CD1c-positive myeloid dendritic cell (primary cell): Measurements from ENCODE around the gene ATM.

Experiments used
- DNase-seq: peaks from one replicate; pipeline ENCODE4 v3.0.0-alpha.2; 2016; ENCODE audit errors: extremely low spot score

ATM gene, protein sequence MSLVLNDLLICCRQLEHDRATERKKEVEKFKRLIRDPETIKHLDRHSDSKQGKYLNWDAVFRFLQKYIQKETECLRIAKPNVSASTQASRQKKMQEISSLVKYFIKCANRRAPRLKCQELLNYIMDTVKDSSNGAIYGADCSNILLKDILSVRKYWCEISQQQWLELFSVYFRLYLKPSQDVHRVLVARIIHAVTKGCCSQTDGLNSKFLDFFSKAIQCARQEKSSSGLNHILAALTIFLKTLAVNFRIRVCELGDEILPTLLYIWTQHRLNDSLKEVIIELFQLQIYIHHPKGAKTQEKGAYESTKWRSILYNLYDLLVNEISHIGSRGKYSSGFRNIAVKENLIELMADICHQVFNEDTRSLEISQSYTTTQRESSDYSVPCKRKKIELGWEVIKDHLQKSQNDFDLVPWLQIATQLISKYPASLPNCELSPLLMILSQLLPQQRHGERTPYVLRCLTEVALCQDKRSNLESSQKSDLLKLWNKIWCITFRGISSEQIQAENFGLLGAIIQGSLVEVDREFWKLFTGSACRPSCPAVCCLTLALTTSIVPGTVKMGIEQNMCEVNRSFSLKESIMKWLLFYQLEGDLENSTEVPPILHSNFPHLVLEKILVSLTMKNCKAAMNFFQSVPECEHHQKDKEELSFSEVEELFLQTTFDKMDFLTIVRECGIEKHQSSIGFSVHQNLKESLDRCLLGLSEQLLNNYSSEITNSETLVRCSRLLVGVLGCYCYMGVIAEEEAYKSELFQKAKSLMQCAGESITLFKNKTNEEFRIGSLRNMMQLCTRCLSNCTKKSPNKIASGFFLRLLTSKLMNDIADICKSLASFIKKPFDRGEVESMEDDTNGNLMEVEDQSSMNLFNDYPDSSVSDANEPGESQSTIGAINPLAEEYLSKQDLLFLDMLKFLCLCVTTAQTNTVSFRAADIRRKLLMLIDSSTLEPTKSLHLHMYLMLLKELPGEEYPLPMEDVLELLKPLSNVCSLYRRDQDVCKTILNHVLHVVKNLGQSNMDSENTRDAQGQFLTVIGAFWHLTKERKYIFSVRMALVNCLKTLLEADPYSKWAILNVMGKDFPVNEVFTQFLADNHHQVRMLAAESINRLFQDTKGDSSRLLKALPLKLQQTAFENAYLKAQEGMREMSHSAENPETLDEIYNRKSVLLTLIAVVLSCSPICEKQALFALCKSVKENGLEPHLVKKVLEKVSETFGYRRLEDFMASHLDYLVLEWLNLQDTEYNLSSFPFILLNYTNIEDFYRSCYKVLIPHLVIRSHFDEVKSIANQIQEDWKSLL (N-terminal part only)

DNA sequence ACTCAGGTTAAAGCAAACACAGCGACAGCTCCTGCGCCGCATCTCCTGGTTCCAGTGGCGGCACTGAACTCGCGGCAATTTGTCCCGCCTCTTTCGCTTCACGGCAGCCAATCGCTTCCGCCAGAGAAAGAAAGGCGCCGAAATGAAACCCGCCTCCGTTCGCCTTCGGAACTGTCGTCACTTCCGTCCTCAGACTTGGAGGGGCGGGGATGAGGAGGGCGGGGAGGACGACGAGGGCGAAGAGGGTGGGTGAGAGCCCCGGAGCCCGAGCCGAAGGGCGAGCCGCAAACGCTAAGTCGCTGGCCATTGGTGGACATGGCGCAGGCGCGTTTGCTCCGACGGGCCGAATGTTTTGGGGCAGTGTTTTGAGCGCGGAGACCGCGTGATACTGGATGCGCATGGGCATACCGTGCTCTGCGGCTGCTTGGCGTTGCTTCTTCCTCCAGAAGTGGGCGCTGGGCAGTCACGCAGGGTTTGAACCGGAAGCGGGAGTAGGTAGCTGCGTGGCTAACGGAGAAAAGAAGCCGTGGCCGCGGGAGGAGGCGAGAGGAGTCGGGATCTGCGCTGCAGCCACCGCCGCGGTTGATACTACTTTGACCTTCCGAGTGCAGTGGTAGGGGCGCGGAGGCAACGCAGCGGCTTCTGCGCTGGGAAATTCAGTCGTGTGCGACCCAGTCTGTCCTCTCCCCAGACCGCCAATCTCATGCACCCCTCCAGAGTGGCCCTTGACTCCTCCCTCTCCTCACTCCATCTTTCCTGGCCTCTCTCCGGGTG is at the start of gene ATM, which contains the start of gene NPAT:
Gene ATM (plus strand): TSS at position 494 of the 774 bp plus-strand sequence. CDS start 4,558 bp downstream, outside the sequence.
Gene NPAT (minus strand): TSS at position 65 of the 774 bp plus-strand sequence. CDS start 102 bp downstream, outside the sequence.
- DNase-seq: peak; percentile 100

DNA sequence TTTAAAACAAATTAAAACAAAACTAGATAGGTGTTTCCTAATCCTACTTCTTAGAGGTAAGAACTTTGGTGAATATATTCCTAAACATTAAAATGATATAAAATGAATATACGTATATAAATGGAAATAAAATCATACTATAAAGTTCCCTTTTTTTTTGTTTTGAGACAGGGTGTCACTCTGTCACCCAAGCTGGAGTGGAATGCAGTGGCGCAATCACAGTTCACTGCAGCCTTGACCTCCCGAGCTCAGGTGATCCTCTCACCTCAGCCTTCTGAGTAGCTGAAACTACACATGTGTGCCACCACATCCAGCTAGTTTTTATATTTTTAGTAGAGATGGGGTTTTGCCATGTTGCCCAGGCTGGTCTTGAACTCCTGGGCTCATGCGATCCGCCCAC is 45.3 kb upstream of the ATM start:
- no peak for DNase-seq

DNA sequence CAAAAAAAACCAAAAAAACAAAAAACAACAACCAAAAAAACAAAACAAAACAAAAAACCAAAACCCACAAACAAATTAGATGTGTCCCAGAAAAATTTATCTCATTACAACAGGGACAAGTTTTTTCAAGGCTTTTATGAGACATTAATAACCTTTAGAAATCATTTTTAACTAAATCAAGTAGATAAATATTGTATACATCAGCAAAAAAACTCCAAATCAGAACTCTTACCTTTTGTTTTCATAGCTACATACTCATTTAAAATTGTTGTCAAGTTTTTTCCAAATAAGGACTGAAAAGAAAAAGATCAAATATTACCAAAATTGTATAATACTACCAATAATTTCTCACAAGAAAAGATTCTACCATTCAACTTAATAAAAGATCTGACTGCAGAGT is 29.1 kb upstream of the ATM start:
- no peak for DNase-seq

DNA sequence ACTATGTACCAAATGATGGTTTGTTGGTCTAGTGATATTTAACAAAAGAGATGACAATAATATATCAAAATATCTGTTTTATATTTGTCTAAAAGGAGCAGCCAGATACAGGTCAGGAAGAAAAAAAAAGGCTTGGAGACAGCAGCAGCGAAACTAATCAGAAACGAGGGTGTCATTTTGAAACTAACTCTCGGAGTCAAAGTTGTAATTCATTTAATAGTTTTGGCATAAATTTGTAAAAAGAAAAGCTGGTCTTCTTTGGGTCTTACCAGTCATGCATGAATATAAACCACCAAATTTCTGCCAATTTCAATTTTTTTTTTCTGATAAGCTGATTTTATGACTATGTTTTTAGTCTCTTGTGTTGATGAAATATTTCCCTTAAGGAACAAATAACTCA is 26.0 kb upstream of the ATM start:
- no peak for DNase-seq

DNA sequence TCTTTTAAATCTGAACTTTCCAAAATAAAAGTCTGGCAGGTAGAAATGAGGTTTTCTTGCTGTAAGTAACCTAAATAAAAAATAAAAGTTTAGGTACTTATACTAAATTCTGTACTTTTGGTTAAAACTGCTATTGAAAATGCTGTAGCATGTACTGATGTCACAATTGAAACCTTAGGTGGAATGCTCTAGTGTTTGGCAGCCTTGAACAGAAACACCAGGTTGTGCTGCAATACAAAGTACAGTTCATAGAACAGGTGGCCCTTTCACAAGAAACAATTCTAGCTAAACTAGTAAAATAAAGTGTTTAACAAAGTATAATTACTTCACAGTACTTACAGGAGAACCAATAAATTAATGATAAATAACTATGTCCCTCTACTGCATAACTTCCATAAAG is 25.5 kb upstream of the ATM start:
- no peak for DNase-seq

DNA sequence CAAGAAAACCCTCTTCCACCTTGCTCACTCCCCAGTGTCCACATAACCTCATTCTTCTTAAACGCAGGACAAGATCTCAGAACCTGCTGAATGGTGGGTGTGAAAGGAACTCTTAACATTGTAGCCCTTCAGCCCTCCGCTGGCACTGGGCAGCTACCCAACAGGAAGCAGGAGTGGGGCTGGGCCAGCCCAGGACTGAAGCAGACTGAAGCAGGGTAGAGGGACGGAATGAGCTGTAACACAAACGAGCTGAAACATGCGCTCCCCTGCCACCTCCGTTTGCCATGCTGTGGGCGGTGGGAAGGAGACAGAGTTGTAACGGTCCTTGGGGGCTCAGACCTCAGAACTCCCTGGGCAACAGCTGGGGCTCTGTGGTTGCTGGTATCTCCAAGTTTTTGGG is 24.0 kb upstream of the ATM start:
- no peak for DNase-seq

DNA sequence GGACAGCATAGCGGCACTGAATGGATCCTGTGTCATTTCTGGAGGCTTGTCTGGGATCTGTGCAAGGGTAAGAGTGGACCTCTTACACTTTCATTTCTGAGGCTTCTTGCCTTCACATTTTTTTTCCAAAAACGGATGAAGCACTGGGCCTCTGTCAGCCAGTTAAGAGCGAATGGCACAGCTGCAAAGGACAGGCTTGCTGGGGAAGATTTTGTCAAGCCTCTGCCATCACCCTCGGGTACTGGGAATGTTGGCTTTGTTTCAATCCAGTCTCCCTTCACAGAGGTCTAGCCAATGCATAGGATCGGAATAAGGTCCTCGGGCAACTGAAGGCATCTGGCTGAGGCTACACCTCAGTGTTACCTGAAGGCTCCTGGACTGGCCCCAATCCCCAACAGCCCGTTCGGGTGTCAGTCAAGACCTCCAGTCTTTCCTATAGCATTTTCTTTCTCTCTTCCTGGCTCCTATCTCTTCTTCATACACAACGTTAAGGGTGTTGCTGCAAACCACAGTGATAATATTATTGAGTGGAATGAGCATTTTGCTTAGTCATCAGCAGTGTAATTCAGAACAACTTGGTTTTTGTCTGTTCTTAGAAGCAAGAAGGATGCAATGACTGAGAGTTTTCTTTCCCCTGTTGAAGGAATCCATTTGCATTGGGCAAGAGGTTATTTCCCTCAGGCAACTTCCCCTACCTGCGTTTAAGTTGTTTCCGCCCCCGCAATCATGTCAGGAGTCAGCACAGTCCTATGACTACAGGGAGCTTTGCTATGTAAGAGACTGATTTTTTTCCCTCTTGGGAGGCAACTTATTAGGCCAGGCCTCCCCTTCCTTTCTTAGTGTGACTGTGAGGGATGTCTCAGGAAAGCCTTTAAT is 23.2 kb upstream of the ATM start:
- DNase-seq: peak; percentile 87

DNA sequence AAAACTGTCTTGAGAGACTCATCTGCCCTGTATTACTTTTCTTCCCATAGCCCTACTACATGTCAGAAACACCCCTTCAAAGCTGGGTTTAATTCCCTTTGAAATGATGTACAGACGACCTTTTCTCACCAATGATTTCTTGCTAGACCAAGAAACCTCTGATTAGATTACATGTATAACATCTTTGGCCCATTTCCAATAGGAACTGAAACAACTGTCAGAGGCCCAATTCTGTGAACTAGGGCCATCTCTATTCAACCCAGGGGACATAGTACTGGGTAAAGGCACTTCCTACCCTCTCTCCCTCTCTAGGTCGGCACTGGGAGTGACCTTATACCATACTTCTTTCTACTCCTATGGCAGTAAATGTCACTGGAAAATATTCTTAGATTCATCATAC is 19.8 kb upstream of the ATM start:
- DNase-seq: peak; percentile 68

DNA sequence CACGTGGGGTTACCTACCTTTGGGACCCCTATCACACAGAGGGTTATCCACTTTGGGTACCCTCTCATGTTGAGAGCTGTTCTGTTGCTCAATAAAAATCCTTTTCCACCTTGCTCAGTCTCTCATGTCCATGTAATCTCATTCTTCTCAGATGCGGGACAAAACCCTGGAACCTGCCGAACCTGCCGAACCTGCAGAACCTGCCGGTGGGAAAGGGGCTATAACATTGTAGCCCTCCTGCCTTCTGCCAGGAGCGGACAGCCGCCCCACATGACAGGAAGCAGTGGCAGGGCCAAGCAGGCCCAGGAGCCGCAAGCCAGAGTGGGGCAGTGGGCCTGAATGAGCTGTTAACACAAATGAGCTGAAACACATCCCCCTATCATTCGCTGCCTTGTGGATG is 18.5 kb upstream of the ATM start:
- DNase-seq: no peak

DNA sequence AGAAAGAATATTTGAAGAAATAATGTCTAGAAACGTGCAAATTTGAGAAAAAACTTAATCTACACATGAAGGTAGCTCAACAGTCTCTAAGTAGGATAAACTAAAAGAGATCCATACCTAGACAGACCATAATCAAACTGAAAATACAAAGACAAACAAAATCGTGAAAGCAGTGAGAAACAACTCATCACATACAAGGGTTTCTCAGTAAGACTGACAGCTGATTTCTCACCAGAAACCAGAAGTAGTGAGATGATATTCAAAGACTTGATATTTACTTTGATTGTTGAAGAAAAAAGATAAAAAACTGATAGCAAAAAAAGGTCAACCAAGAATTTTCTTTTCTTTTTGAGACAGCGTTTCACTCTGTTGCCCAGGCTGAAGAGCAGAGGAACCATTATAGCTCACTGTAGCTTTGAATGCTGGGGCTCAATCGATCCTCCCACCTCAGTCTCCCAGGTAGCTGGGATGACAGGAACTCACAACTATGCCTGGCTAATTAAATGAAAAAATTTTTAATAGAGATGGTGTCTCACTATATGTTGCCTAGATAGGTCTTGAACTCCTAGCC is 17.9 kb upstream of the ATM start:
- no peak for DNase-seq

DNA sequence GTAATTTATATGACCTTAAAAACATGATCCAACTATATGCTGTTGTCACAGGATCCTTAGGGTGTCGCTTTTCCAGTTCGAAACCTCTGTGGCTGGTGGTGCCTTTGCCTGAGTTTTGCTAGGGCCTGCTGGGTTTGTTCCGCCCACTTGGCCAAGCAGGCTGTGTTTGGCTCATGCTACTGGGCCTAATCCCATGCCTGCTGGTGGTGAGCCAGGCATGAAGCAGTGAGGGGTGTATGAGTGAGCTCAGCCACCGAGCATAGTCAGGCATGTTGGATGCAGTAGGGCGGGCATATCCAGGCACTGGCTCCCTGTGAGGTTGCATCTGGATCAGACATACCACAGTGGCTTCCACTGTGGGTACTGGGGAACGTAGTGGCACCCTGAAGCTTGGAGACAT is 16.7 kb upstream of the ATM start:
- DNase-seq: no peak

DNA sequence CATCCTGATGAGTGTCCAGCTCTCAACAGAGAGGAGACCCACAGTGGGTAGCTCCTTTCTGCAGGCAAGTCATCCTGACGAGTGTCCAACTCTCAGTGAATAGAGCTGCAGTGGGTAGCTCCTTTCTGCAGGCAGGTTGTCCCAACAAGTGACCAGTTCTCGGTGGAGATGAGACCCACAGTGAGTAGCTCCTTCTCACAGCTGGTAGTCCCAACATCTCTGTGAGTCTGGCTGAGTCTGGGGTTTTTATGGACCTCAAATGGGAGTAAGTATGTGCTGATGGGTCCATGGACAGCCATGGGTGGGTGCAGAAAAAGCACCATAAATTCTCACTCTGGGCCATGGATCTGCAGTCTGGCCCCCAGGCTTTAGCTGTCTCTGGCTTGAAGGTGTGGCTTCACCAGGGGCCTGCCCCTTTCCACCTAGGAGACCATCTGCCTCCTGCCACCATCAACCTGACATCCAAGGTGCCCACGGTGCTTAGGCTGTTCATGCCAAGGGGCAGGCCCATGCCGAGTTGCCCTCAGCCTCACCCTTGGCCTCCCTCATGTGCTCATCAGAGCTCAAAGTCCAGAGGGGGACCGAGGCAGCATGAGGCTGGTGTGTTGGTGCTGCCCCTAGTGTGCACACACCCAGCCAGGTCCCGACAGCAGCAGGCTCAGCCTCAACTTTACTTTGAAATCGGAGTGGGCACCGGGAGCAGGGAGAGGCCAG is 15.7 kb upstream of the ATM start:
- no peak for DNase-seq

DNA sequence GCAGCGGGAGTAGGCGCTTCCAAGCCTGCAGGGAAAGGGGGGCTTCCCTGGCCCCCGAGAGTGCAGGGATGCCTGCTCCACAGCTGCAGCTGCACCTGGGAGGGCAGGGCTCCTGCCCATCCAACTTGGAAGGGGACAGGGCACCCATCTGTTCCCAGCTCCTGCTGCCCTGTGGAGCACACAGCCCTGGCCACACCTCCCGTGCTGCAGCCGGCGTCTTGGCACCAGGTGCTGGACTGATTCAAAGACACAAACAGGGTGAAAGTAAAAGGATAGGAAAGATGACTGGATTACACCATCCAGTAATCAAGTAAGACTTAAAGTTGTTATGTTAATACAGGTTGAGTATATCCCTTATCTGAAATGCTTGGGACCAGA is 15.2 kb upstream of the ATM start:
- no peak for DNase-seq

DNA sequence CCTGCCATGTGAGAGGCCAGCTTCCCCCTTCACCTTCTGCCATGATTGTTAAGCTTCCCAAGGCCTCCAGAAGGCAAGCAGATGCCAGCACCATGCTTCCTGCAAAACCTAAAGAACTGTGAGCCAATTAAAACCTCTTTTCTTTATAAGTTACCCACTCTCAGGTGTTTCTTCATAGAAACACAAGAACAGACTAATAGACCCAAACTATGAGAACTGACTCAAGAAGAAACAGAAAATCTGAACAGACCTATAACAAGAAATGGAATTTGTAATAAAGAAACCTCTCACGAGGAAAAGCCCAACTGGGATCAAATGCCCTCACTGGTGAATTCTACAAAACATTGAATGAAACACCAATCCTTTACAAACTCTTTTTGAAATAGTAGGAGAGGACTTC is 12.4 kb upstream of the ATM start:
- no peak for DNase-seq

DNA sequence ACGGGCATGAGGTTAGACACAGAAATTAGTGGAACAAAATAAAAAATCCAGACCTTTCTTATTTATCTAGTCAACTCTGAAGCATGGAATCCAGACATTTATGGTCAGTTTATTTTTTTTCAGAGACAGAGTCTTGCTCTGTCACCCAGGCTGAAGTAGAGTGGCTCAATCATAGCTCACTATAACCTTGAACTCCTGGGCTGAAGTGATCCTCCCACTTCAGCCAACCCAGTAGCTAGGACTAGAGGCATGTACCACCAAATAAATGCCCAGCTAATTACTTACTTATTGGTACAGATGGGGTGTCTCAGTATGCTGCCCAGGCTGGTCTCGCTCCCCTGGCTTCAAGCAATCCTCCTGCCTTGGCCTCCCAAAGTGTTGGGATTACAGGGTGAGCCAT is 9.1 kb upstream of the ATM start:
- no peak for DNase-seq

DNA sequence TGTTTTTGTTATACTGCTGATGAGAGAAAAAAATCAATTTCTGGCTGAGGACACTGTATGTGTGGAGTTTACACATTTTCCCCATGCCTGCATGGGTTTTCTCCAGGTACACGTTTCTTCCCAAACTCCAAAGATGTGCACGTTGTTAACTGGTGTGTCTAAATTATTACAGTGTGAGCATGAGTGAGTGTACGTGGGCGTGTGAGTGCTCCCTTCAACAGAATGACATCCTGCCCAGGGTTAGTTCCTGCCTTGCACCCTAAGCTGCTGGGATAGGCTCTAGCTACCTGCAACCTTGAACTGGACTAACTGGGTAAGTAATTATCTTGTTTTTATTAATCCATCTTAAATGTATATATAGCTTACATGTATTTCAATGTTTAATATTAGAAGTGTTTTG is 5.9 kb upstream of the ATM start:
- DNase-seq: no peak

DNA sequence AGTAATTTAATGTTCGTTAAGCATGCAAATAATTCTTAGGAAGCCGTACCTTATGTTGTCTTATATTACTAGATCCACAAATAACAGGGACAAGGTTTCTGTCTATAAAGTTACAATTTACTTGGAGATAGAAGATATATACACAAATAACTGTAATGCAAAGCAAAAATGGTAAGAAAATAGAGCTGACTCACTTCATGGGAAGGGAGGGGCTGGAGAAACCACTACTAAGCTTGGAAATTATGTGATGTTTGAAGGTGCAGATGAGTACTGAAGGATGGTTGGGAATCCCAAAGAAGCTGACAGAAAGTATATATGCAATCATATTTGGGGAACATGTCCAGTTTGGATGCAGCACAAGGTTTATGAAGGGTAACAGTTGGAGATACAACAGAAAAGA is 4.4 kb upstream of the ATM start:
- DNase-seq: no peak

DNA sequence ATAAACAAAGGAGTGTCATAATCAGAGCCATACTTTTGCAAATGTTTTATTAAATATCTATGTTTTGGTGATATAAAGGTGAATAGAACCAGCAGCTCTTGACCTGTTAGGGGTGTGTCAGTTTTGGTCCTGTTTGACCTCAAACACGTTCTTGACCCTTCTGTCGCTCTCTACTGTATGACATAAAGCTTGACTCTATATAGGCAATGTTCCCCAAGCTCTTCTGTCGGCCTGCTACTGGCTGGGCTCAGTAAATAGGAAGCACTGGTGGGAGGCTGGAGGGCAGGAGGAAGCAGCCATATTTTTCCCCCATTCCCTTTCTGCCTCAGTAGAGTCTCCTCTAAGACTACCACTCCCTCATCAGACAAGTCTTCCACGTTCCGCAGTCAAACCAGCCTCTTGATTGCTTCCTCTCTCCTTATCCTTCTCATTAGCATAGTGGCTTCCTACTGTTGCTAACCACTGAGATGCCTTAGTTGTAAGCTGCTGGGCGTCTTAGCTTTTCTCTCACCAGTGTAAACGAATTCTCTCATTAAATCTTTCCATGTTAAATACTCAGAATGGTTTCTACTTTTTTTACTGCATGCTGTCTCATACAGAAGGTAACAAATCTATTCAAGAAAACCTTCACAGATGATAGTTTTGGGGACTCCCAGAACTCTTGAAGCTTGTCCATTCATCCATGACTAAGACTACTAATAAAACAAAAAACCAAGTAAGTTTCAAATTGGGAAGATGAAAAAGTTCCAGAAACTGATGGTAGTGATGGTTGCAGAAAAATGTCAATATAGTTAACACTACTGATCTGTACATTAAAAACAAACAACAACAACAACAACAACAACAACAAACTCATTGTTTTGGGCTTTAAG is 3.7 kb upstream of the ATM start:
- no peak for DNase-seq
